Astrocyte of the hippocampus (primary cell): ENCODE results near the gene CCNE1.

ENCODE experiments used
- DNase-seq: peaks from one replicate; pipeline ENCODE4 v3.0.0; 2011; ENCODE audit warnings: low read depth, low spot score

Gene CCNE1

DNA sequence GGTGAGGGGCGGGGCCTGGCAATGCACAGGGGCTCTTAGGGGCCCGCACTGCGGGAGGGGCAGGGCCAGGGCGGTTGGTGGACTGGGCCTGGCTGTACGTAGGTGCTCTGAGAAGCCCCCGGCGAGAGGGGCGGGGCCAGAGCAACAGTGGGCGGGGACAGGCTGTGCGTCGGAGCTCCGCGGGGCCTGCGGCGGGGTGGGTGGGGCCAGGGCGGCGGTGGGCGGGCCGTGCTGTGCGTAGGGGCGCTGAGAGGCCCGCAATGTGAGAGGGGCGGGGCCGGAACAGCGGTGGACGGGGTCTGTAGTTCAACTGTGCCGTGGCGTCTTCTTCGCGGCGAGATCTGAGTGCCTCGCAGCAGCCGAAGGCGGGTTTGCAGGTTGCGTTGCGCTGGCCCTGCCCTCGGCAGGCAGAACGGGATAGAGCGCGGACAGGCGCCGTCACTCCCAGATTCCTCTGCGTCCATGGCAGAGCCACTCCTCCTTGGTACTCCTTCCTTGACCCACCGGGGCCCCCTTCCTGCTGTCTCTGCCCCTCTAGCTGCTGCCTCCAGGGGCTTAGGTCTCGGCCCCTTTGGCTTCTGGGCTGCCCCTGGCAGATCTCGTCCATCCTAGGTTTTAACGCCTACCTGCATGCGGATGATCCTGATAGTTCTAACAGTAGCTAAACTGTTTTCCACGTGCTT lies 33.2 kb downstream of the CCNE1 start:
- DNase-seq, result peak; percentile 97

DNA sequence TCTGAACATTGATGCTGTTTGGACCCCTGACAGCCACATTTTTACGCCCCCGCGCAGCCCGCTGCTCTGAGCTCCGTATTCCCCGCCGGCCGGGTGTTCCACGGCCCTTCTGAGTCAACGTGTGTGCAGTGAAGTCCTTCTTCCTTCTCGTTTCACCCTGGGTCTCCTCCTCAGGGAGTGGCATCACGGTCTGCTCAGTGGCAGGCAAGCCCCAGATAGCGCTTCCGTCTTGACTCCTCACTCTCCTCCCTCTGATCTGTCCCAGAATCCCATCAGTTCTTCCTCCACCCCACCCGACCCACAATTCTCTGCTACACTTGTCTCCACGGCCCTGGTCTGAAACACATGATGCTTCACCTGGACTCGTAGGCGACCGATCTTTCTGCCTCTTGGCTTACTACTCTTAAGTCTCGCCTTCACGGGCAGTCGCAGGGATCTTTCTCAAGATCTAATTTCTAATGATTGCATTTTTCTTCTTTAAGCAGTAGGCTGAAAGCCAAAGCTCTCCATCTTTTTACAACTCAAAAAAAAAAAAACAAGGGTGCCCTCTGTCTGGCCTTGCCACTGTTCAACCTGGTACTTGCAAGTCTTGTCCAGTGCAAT lies 33.9 kb downstream of the CCNE1 start:
- no peak for DNase-seq

DNA sequence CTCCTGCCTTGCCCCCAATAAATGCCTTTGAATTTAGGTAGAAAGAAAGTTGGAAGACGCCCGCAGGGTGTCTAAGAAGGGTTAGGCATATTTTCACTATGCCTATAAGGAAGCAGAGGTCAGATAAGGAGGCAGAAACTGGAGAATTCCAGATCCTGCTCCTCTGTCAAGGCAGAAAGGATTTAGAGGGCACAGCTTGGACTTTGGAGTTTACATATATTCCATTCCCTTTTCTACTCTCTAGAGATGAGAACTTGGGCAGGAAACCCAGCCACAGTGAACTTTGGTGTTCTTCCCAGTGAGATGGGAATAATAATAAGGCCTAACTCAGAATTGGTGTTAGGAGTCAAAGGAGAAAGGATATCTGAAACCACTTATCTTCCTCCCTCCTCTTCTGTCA lies 37.4 kb downstream of the CCNE1 start:
- no peak for DNase-seq

DNA sequence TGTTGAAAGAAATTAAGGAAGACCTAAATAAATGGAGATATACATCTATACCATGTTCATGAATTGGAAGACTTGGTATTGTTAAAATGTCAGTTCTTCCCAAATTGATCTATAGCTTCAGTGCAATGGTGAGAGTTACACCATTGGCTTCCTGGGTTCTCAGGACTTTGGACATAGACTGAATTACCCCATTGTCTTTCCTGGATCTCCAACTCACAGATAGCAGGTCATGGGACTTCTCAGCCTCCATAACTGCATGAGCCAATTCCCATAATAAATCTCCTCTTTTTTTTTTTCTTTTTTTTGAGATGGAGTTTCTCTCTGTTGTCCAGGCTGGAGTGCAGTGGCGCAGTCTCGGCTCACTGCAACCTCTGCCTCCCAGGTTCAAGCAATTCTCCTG lies 38.7 kb downstream of the CCNE1 start:
- DNase-seq, result no peak

DNA sequence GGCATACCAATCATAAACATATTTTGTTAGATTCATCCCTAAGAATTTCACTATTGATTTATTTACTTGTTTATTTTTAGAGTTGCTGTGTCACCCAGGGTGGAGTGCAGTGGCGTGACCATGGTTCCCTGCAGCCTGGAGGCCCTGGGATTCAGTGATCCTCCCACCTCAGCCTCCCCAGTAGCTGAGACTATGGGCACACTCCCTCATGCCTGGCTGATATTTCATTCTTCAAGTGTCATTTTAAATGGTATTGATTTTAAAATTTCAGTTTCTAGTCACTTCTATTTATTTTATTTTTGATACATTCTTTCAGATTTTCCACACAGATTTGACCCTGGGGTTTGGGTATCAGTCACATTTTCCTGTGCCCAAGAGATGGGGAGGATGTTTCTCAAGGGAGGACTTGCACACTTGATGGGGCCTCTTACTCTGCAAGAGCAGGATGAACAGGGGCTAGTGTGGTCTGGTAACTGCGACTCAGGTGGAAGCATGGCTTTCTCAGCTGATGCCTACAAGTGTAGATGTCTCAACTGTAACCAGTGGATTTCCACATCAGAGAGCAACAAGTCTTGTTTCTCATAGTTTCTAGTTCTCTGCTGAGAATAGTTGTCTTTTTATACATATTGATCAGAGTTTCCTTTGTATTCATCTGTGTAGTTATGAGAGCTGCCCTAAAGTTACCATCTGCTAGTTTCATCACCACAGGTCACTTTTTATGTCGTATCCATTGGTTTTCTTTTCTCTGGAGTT lies 40.2 kb downstream of the CCNE1 start:
- DNase-seq, result no peak

DNA sequence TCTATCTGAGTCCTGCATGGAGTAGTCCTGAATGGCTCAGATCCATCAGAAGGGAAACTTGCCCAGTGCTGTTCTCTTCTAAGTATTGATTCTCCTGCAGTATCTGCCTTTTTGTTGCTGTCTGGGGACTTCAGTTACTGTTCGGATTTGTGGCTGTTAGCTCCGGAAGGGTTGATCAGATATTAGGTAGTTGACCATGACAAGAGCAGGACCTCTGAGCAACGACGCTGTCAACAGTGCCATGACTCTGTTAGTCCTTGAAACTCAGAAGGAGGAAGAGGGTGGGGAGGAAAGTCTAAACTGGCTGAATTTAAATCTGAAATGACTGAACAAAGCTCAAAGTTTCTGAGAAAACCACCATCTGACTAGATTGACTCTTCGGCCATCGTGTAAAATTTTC lies 42.2 kb downstream of the CCNE1 start:
- no peak for DNase-seq

DNA sequence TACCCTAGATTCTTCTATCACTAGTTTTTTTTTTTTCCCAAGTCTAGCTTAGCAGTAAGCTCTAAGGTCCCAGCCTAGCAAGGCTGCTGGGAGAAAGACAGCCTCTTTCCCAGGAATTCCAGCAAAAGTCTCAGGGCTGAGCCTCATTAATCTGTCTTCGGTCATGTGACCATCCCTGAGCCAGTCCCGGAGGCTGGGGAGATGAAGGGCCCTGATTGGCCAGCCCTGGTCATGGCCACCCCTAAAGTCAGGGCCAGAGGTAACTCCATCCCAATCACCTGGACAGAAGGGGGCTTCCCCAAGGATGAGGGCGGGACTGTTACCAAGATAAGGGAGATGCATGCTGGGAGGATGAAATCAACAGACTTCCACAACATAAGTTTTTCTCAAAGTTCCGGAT lies 43.3 kb downstream of the CCNE1 start:
- no peak for DNase-seq

DNA sequence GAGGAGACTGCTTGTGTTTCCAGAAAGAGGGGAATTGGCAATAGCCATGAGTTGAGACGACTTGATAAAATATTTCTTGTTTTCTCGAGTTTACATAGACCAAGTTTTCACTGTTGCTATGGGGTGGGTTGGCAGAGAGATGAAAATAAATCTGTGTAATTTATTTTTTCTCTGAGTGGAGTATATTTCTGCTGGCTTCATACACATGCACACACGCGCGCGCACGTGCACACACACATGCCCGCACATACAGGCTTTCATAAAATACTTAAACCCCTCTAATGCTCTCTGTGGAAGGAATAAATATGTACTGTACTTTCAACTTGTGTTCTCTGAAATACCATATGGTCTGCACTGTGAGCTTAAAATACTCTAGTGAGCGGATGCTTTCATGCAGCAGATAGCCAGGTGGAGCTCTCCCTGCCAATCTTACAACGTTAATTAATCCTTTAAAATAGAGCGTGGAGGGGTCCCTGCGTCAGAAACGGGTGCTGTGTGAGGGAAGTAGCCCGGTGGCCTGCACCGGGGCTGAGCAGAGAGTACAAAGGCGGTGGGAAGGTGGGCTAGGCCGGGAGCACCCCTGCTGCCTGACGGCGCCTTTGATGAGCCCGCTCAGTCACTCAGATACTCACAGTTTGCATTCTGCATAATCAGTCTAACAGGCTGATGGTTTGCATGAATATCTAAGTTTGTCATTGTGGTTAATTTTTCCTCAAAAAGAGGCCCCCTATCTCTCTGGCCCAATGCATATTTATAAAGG lies 44.1 kb downstream of the CCNE1 start:
- no peak for DNase-seq

DNA sequence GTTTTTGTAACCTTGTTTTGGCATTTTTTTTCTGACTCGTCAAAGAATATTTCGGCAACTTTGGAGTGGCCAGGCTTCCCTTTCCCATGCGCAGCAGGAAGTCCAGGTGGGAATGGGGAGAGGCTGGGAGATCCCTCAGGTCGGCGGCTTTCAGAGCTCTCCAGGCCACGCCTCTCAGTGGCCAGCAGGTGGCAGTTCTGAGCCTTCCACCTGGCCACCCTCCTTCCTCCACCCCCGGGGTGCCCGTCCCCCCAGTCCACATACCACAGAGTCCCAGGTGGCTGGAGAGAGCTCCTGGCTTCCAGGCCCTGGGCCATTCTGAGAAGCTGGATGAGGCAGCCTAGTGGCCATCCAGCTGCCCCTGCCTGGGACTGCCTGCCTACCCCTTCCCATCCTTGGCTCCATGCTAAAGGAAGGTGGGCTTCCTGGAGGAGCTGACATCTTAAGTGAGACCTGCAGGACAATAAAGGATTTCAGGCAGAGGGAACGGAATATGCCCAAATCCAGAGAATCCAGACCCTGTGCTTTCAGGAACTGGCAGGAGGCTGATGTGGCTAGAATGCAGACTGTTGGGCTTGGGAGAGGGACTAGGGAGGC lies 46.3 kb downstream of the CCNE1 start:
- DNase-seq, result peak; percentile 24

DNA sequence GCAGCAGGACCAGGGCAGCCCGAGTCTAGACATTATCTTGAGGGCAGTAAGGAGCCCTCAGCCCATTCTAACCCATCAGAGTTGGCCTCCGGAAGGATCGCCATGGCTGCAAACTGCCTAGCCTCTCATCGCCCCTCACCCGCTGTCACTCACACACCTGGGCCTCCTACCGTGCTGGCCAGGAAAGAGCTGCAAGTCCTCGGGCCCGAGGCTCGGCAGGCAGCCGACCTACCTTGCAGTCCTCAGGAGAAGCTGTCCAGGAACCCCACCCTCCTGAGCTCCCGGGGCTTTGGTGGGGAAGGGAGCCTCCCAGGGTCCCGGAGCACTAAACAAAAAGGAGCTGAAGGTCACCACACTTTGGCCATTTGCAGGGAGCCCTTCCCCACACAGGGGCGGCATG lies 46.8 kb downstream of the CCNE1 start:
- DNase-seq, result no peak

DNA sequence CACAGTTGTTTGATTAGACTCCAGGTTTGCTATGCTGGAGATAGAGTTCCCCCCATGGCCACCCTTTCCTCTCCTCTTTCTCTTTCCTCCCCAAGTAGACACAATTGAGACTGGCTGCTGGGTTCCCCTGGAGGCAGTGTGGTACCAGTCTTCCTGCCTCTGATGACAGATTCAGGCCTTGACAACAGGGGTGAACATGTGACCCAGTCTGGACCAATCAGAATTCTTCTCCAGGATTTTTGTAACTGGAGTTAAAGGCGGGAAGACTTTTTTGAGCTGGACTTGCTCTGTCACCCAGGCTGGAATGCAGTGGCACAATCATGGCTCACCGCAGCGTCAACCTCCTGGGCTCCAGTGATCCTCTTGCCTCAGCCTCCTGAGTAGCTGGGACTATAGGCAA lies 48.7 kb downstream of the CCNE1 start:
- no peak for DNase-seq

DNA sequence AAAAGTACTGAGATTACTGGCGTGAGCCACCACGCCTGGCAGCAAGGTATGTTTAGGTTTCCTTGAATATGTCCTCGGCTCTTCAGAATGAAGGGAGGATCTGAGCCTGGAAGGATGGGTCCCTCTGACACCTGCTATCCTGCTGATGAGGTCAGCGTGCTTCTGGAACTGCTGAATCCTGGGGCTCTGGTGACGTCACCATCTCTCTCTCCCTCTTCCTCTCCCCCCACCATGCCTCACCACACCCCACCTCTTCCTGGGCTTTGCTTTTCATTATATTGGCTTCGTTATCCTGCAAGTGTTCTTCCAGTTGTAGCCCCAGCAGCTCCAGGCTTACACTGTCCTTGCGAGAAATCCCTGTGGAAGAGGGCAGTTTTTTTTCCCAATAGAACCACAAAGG lies 49.8 kb downstream of the CCNE1 start:
- DNase-seq, result no peak

DNA sequence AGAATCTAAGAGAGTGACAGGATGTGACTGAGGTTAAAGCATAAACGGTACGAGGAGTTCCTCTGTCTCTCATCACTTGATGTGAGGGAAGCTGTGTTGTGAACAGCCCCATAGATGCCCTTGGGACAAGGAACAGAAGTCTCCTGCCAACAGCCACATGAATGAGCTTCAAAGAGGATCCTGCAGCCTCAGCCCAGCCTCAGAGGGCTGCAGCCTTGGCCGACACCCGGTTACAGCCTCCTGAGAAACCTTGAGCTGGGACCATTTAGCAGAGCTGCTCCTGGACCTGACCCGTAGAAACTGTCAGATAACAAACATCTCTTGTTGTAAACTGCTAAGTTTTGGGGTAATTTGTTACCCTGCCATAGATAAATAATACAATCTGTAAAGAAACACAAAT lies 54.2 kb downstream of the CCNE1 start:
- no peak for DNase-seq

DNA sequence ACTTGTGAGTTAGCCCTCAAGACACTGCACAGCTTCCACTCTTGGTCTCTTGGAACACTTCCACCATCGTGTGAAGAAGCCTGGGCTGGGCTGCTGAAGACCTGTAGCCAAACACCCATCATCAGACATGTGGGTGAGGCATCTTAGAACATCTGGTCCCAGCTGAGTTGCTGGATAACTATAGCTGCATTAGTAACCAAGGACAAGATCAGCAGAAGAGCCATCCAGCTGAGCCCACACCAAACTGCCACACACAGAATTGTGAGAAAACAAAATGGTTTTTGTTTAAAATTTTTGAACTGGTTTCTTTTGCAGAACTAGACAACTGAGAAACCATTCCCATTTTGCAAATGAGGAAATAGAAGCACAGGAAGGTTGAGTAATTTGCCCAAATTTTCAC lies 56.2 kb downstream of the CCNE1 start:
- no peak for DNase-seq

DNA sequence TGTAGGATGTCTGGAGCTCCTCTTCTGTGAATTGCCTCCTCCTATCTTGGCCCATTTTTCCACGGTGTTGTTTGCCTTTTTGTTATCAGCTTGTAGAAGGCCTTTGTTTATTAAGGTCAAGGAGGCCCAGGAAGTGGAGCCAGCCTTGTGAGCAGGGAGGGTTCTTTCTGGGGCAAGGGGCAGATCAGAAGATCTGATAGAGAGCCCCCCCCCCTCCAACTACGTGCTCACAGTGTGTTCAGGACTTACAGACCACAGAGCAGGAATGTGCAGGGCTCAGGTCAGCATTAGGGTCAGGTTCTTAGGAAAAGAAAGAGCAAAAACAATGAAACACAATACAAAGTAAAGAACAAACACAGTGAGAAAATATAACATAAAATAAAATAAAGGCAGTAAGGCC lies 59.4 kb downstream of the CCNE1 start:
- no peak for DNase-seq

DNA sequence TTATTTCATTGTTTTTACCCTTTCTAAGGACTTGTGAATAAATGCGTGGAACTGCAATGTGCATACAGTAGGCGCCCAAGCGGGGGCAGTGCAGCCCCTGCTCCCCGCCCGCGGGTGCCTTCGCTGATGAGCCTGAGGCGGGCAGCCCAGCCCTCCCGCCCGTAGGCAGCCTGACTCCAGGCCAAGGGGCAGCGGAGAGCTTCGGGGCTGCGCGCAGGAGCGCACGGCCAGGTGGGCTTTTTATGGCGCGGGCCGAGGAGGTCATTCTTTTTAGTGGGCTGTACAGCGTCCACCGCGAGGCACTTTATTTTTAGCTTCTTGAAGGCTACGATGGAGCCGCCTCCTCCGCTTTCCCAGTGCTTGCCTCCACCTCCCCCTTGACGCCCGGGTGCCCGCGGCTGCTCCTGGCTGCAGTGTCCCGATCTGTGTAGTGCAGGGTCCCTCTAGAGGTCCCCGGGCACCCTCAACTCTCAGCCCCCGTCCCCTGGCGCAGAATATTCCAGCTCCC lies 60.5 kb downstream of the CCNE1 start:
- peak; percentile 28 for DNase-seq

DNA sequence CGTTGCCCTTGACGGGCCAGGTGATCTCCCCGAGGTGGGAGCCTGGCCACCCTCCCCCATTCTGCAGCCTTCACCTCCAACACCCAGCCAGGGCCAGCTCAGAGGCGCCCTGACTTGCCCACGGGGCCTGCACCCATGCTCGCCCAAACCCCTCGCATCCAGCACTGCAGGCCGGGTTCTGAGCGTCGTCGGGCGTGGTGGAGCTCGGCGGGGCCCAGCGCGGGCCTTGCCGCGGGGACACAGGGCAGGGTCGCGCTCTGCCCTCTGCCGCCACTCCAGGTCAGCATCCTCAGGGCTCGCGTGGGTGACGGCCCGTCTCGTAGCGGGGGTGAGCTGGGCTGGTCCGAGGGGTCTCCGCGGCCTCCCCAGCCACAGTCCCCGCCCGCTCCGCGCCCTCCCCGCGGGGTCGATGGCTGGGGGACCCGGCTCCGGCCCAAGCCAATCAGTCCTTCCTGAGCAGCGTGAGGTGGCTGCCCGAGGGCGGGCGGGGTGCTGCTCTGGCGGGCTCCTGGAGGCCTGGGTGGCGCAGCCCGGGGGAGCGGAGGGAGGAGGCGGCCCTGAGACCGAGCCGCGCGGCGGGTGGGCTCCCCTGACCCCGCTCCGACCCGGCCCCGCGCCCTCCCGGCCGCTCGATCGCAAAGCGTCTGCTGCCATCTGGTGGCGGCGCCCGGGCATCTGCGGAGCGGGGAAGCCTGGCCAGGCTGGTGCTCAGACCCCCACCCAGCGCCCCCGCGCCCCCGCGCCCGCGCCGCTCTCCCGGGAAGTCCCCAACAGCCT lies 61.4 kb downstream of the CCNE1 start:
- peak; percentile 72 for DNase-seq
